Measurements from ENCODE around the gene MEN1.

- TF ChIP-seq POLR2AphosphoS5 (IDR thresholded peaks at IDR 0.05; ENCODE audit: low read depth, low read length) (no peak), POLR2A (IDR thresholded peaks at IDR 0.05; ENCODE audit: low read depth, low read length) (no peak; the same call in 1 of the 2 replicates), TAF1 (IDR thresholded peaks at IDR 0.05; ENCODE audit: low read depth, low read length) (no peak), SPI1 (IDR thresholded peaks at IDR 0.05; ENCODE audit: low read depth, low read length) (no peak), POU2F2 (IDR thresholded peaks at IDR 0.05; ENCODE audit: low read depth, low read length) (no peak)
These were observed 40.2 kb downstream of the MEN1 start for GRCh38 chr11:64770120-64770519.
